BLaER1 treated with 17β-estradiol and CSF1 and Interleukin-3, amounts not matched to agents 10 nM and 100 nM (cell line): ENCODE measurements around the gene OR5H1.

Experiments
- H3K27ac ChIP-seq, 11 experiments: shearing (Covaris generic); formaldehyde crosslinking; 2 replicates each; pipeline ENCODE4 v1.8.1; 2022
- H3K27me3 ChIP-seq, 11 experiments: shearing (Covaris generic); formaldehyde crosslinking; 2 replicates each; pipeline ENCODE4 v1.8.1; 2022
- H3K36me3 ChIP-seq, 11 experiments: shearing (Covaris generic); formaldehyde crosslinking; 2 replicates each; pipeline ENCODE4 v1.8.1; 2022
- H3K4me1 ChIP-seq, 10 experiments: shearing (Covaris generic); formaldehyde crosslinking; 2 replicates each; pipeline ENCODE4 v1.8.1; 2022
- H3K4me2 ChIP-seq, 11 experiments: shearing (Covaris generic); formaldehyde crosslinking; 2 replicates each; pipeline ENCODE4 v1.8.1; 2022
- H3K4me3 ChIP-seq, 10 experiments: shearing (Covaris generic); formaldehyde crosslinking; 2 replicates each; pipeline ENCODE4 v1.8.1; 2022
- H3K9ac ChIP-seq, 11 experiments: shearing (Covaris generic); formaldehyde crosslinking; 2 replicates each; pipeline ENCODE4 v1.8.1; 2022
- H3K9me3 ChIP-seq, 11 experiments: shearing (Covaris generic); formaldehyde crosslinking; replicated peaks in 1 of 11; 2 replicates each; pipeline ENCODE4 v1.8.1; 2022
- H4K20me1 ChIP-seq, 11 experiments: shearing (Covaris generic); formaldehyde crosslinking; 2 replicates each; pipeline ENCODE4 v1.8.1; 2022
- Cebpa-rat ChIP-seq, 11 experiments: shearing (Covaris generic); IDR thresholded peaks; 2 replicates each; pipeline ENCODE4 v1.8.1; 2022

OR5H1 gene

DNA sequence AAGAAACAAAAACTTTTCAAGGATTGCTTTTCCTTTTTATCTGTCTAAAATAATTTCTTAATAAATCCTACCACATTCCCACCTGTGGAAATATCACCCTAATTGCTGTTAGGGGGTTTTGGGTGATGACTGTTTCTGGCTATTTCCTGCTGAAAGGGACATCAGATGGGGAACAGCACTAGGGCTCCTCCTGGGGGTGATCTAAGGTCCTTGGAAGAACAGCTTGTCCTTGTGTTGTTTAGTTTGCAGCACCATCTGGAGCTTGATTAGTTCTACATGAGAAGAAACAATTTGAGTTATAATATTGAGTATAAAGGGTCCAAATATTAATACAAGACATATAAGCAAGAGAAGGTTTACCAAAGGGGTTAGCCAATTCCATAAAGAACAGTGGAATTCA, 54.7 kb downstream of the OR5H1 start:
- TF ChIP-seq Cebpa-rat (IDR thresholded peaks at IDR 0.05), result no peak
- H3K4me1 ChIP-seq, result peaks cover 0 to 3% (median 0%) of the 10 kb centered on the region in 10 experiments; a peak in 2 of 20 replicates
- no peaks in the 10 kb centered on the region for H3K36me3 ChIP-seq
- H3K4me2 ChIP-seq, result no peak overlapping the region
- no peak overlapping the region for H3K4me3 ChIP-seq
- no peaks in the 10 kb centered on the region for H3K9me3 ChIP-seq
- H4K20me1 ChIP-seq, result no peaks in the 10 kb centered on the region
- H3K9ac ChIP-seq, result no peak overlapping the region
- no peak overlapping the region for H3K27ac ChIP-seq
- H3K27me3 ChIP-seq, result no peaks in the 10 kb centered on the region
